Kidney capillary endothelial cell (primary cell): ENCODE results near the gene OR10A5.
"Not testable (repeated sequence)": the region's sequence is repeated elsewhere in the genome, so short reads cannot be mapped to it uniquely, and the experiment has no call there.

Experiments
- DNase-seq: peaks from one replicate; pipeline ENCODE4 v3.0.0-alpha.2; 2018; ENCODE audit warnings: low spot score

The OR10A5 gene, protein sequence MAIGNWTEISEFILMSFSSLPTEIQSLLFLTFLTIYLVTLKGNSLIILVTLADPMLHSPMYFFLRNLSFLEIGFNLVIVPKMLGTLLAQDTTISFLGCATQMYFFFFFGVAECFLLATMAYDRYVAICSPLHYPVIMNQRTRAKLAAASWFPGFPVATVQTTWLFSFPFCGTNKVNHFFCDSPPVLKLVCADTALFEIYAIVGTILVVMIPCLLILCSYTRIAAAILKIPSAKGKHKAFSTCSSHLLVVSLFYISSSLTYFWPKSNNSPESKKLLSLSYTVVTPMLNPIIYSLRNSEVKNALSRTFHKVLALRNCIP

DNA sequence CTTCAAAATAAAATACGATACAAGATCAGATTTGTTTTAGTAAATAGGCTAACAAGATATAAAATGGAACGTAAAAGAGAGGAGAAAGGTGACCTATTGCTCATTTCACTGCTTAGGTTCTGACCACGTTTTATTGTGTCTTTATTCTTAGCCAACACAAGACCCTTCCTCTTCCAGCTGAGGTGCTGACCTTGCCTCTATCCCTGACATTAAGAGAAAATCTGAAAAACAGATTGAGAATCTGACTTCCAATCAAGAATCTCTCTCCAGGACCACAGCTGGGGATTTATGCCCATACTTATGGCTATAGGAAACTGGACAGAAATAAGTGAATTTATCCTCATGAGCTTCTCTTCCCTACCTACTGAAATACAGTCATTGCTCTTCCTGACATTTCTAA, at the start of gene OR10A5:
TSS of gene OR10A5 (plus strand) at position 301 of the 400 bp plus-strand sequence. CDS start at position 301, 0 bp downstream.
- DNase-seq, result no peak

- DNase-seq, result no peak
Observed at GRCh38 chr11:6799402-6799801, 46.1 kb upstream of the OR10A5 start, which contains the start of gene OR6A2. OR6A2 (minus strand) TSS chr11:6799689; CDS start chr11:6795708, 3,981 bp downstream.

- not testable (repeated sequence) for DNase-seq
Observed at GRCh38 chr11:6801075-6801474, 44.4 kb upstream of the OR10A5 start.

GRCh38 chr11:6812390-6813005, 33.0 kb upstream of the OR10A5 start:
- DNase-seq, result peak; percentile 47

- no peak for DNase-seq
Observed at GRCh38 chr11:6813656-6814055, 31.8 kb upstream of the OR10A5 start.

GRCh38 chr11:6817694-6818093, 27.8 kb upstream of the OR10A5 start:
- no peak for DNase-seq

DNA sequence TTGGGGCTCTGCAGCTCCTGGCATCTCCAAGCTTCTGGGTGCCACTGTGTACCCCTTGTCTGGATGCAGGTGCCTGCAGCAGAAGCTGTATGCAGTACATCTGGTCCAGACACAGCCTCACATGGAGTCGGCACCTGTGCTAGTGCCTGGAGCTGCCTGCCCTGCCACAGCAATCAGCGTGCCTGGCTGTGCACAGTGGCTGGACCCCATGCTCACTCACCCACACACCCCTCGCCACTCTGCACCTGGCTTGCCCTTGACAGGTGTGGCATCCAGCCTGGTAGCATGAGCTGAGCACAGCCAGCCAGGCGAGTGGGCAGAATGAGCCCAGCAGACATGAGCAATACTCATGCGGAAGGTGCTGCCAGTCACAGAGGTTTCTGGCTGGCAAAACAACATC, 26.5 kb upstream of the OR10A5 start:
- DNase-seq, result no peak

GRCh38 chr11:6824136-6824823, 21.2 kb upstream of the OR10A5 start:
- no peak for DNase-seq

DNA sequence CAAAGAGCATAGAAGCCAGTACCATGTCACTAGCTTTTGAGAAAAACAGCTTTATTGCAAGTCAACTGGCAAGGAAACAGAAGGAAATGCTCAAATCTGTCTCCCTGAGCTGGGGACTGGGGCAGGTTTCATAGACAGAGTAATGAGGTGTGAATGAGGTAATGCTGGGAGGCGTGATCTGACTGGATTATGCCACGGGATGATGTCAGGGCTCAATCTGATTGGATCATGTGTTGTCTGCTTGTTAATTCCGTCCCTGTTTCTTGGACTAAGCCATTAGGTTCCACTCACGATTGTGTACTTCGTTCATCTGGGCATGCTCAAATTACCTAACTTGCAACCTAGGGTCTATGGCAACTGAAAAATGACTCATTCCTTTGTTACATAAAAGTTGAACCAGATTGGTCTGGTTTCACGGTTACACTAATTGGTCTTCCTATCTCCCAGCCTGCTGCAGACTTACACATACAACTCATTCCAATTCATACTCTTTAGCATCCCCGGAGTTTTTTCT, 20.2 kb upstream of the OR10A5 start:
- DNase-seq, result no peak

- no peak for DNase-seq
Observed at GRCh38 chr11:6828103-6828502, 17.4 kb upstream of the OR10A5 start.

DNA sequence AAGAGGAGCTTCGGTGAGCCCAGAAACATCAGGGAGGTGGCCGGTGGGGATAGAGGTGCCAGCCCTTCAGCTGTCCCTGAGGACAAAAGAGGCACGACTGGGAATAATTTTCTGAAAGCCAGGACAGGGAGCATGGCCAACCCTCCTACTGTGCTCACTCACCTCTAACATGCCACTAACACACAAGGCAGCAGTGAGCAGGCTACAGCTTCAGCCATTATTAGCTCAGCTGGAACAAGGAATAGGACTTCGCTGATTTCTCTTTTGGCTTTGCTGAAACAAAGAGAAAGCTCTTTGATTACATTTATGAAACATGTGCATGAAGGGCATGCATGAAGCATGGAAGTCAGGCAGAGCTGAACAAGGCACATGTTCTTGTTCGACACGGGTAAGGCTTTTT, 12.1 kb upstream of the OR10A5 start:
- DNase-seq, result no peak

GRCh38 chr11:6834021-6834420, 11.5 kb upstream of the OR10A5 start:
- DNase-seq, result no peak

DNA sequence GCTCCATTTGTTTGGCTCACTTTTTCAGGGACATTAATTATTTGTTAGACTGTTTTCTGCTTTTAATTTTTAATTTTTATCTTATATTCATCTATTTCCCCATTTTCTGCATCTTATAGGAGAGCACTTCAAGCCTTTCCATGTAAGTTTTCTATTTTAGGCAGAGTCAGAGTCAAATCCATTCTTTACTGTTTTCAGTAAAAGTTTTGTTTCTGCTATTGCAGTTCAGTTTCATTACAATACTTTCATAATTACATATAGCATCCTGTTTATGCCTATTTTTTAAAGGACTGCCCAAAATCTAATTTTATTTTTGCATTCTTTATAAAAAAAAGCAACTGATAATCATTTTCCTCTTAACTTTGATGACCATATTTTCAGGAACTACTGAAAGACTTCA, 3.8 kb upstream of the OR10A5 start:
- no peak for DNase-seq

DNA sequence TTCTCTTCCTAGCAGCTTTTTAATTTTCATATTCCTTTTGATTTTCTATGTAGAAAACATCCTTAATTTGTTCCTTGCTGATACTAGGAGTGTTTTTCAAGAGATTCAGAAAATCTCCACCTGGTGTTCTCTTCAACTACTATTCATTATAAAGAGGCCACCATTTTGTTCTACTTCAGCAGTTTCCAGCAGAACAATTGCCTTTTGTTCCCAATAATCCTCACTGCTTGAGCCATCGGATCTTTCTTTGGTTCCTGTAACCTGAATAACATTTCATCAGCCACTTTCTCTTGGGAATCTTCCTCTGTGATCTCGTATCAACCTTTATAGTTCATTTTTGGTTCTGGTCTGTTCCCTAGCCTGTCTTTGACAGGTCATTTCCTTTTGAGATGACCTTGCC, 1.8 kb upstream of the OR10A5 start:
- no peak for DNase-seq

- no peak for DNase-seq
Observed at GRCh38 chr11:6844356-6844755, 1.1 kb upstream of the OR10A5 start.

DNA sequence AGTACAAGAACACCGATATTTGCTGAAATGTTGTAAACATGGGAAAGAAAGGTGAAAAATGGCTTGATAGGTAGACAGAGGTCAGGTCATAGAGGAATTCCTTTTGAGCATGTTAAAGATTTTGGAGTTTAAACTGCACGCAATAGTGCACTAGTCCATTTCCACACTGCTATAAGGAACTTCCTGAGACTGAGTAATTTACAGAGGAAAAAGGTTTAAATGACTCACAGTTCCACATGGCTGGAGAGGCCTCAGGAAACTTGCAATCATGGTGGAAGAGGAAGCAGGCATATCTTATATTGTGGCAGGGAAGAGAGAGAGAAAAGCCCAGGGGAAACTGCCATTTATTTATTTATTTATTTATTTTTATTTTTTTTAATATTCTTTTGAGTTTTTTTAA, 5.0 kb downstream of the OR10A5 start:
- peak; percentile 38 for DNase-seq

- DNase-seq, result not testable (repeated sequence)
Observed at GRCh38 chr11:6854801-6855200, 9.3 kb downstream of the OR10A5 start.

- DNase-seq, result peak; percentile 7
Observed at GRCh38 chr11:6855971-6856541, 10.6 kb downstream of the OR10A5 start.

DNA sequence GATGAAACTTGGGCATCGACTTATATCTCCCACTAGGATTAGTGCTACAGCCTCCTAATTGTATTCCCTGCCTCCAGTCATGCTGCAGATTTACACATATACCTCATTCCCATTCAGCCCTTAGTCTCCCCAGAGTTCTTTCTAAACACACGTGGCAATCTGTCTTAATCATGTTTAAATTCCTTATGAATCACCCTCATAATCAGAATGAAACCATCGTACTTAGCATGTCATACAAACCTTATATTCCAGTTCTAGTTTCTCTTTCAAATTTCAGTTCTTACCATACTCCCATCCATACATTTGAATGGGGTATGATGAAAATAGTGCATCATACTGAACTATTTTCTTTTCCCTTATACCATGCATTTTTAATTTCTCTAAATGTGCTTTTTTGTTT, 11.4 kb downstream of the OR10A5 start:
- no peak for DNase-seq

DNA sequence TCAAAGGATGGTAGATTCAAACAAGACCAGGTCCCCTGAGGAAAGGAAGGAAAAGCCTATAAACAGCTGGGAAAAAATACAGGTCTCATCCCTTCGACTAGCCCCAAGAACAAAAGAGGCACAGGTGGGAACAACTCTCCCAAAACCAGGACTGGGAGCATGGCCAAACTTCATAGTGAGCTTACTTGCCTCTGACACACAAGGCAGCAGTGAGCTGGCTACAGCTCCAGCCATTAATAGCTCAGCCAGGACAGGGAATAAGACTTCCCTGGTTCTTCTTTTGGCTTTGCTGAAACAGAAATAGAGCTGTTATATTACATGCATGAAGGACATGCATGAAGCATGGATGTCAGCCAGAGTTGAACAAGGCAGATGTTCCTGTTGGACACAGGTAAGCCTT, 17.5 kb downstream of the OR10A5 start, which contains the start of gene OR10A2:
TSS of gene OR10A2 (plus strand) at position 97 of the 400 bp plus-strand sequence. CDS start 6,698 bp downstream, outside the sequence.
- DNase-seq, result no peak

- no peak for DNase-seq
Observed at GRCh38 chr11:6864438-6864837, 19.0 kb downstream of the OR10A5 start.

DNA sequence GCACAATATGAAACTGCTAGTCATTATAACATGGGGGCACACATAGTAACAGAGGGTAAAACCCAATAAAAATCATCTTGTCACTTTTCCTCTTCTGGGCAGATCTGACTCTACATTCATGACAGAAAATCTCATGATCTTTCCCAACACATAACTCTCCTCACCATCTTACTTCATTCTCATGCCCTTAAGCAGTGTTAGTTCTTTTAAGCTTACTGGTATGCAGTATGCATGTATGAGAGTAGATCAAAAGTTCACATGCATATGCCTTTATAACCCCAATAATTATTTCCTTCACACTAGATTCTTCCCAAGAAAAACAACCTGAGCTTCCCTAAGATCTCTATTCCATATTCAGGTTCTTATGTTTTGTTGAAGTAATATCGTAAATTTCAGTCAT, 25.8 kb downstream of the OR10A5 start:
- DNase-seq, result no peak
